ENCODE data around the gene PTGER1.

DNA sequence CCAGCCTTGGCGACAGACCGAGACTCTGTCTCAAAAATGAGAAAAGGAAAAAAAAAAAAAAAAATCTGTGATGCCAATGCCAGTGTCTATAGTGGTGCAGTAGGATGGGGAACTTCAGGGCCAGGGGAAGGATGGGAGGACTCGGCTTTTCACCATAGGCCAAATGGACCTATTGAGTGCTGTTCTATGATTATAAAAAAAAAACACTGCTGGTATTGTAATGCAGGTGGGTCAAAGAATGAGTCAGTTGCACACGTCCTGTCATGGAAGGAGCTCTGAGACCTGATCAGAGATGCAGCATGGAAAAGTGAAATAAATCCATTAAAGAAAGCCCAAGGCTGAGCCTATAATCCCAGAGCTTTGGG is 36.1 kb upstream of the PTGER1 start:
- TF ChIP-seq POLR2A (IDR thresholded peaks at IDR 0.05) (no peak), POLR2AphosphoS5 (IDR thresholded peaks at IDR 0.05) (no peak)
- TF ChIP-seq, protein P1, sequence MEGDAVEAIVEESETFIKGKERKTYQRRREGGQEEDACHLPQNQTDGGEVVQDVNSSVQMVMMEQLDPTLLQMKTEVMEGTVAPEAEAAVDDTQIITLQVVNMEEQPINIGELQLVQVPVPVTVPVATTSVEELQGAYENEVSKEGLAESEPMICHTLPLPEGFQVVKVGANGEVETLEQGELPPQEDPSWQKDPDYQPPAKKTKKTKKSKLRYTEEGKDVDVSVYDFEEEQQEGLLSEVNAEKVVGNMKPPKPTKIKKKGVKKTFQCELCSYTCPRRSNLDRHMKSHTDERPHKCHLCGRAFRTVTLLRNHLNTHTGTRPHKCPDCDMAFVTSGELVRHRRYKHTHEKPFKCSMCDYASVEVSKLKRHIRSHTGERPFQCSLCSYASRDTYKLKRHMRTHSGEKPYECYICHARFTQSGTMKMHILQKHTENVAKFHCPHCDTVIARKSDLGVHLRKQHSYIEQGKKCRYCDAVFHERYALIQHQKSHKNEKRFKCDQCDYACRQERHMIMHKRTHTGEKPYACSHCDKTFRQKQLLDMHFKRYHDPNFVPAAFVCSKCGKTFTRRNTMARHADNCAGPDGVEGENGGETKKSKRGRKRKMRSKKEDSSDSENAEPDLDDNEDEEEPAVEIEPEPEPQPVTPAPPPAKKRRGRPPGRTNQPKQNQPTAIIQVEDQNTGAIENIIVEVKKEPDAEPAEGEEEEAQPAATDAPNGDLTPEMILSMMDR (IDR thresholded peaks at IDR 0.05): no peak

Data from gastroesophageal sphincter (tissue), 3 donors.